GM18867 (cell line): ENCODE data around the gene GINS1.

Experiments
- ATAC-seq: cut with Tn5 transposase; IDR thresholded peaks from one replicate; pipeline ENCODE4 v1.9.1; 2021; ENCODE audit warnings: mild to moderate bottlenecking, moderate library complexity; ENCODE audit not compliant: unreplicated experiment

GINS1 gene

GRCh38 chr20:25476106-25477013 is 68.9 kb downstream of the GINS1 start:
- no peak for ATAC-seq

DNA sequence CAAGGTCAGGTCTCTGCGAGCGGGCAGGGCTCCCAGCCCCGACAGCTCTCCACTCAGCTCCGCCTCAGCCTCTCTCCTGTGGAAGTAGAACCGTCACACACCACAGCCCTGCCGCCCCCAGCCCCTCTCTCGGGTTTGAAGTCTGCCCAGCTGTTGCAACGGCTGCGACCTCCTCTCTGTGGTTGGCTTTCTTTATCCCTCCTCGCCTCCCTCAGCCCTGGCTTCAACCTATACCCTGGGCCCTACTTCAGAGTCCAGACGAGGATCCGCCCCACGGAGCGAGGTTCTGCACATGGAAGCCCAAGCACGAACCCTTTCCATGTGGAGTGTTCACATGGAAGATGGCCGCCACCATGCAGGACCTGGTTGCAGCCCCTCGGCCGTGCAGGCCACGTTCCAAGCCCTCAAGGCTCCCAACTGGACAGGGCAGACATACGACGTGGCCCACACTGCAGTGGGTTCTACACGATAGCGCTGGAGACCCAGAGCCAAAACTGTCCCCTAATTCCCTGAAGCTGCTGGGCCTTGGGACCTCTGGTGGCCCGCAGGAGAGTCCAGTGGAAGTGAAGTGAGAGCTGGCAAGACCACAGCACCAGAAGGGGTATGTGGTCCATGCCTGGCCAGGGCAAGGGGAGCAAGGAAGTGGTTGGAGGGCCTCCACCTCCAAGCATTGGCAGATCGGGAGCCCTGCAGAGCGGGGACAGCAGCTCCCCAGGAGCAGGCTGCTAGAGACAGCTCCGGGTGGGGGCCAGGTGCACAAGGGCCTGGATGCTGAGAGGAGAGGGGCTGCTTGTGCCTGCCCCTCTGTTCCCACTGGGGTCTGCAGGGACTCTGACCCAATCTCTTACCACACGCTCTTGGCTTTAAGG is 69.8 kb downstream of the GINS1 start:
- ATAC-seq = no peak

GRCh38 chr20:25478889-25479568 is 71.6 kb downstream of the GINS1 start:
- no peak for ATAC-seq

- ATAC-seq = no peak
Measured at GRCh38 chr20:25479638-25480037, 72.2 kb downstream of the GINS1 start.

DNA sequence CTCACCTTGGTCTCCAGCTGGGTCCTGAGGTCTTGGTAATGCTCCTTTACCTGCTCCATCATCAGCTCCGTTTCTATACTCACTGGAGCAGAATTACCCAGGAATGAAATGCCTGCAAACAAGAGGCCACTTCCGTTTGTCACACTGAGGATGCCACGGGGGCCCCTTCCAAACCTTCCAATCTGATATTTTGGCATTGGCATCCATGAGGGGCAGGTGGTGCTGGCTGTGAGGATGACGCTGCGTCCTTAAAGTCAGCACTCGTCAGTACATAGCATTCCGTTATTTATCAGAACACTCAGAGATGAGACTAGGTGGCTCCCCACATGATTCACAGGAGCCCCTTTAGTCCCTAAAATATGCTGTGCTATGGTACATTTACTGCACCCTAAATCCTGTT is 72.7 kb downstream of the GINS1 start:
- no peak for ATAC-seq

DNA sequence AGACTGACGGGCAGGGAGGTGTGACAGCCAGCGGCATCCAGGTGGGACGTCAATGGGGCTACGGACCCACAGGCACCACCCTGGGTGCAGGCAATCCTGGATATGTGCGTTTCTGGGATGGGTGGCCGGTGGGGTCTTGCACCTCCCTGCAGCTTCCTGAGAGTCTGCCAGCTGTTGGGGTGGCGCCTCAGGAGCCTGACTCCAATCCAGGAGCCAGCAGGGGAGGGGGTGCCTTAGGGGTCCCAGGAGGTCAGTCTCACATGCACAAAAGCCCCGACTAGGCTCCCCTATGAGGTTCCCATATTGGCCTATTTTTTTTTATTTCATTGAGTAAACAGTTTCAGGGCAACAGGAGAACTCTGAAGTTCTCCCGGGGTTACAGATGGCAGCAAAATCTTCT is 73.3 kb downstream of the GINS1 start:
- ATAC-seq = no peak

- ATAC-seq = no peak
Measured at GRCh38 chr20:25481235-25481917, 73.9 kb downstream of the GINS1 start.

- no peak for ATAC-seq
Measured at GRCh38 chr20:25481918-25482253, 74.4 kb downstream of the GINS1 start.

DNA sequence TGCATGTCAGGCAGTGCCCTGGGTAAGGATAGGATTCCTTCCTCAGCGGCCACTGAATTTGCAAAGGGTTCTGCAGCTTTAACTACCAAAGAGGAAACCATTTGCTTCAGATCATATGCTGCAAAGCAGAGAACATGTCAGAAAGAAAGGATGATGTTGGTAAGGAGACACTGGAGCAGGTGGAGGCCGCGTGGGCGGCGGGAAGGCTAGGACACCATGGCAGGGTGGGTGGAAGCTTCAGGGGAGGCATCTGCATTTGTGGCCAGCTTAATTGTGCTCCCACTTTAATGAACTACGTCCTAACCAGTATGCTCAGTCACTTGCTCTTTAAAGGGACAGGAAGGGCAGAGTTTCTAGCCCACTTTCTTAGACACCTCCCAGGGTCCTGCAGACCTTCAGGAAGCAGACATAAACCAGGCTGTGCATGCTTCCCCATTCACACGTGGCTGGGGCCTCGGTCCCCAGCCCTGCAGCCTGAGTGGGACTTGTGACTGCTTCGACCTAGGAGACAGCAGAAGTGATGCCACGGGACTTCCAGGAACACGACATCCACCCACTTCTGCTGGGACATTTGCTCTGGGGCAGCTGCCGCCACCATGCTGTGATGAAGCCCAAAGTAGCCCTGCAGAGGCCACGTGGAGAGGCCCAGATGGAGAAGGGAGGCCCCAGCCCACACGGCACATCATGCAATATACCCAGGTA is 76.1 kb downstream of the GINS1 start:
- ATAC-seq = no peak

DNA sequence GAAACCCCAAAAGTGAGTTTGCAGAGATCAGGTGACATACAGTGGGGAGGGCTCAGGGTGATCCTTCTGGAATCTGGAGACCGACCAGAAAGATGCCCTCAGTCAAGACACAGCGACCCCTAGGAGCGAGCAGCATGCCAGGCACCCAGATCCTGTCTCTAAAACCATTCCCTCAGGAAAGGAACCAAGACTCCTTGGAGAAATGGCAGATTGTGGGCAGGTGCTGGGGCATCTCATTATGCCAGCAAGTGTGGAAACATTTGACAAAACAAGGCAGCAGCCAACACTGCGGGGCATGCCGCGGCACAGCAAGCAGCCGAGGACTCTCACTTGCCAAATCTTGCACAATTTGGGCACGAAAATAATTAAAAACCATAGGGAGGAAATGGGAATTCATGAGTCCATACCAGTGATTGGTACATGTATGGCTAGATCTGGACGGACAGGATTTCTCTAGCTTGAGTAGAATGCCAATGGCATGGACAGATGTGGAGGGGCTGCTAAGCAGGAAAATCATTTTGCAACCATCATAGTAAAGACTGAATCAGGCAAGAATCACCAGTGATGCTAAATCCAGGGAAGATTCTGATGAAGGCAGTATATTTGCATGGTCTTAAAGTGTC is 76.9 kb downstream of the GINS1 start:
- no peak for ATAC-seq

GRCh38 chr20:25484911-25485511 is 77.5 kb downstream of the GINS1 start:
- no peak for ATAC-seq

DNA sequence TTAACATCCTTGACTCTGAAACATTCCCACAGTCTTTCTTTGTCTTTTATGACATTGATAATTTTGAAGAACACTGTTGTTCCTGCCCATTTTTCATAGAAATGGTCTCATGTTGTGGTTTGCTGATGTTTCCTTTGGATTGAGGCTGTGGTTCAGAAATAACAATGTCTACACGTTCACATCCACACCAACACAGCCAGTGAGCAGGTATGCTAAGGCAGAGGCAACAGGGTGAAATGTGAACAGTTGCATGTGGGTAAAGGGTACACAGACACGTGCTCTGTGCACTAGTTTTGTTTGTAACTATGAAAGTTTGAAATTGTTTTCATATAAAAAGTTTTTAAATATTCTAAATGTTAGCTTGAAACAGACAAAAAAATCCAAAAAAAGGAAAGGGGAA is 78.4 kb downstream of the GINS1 start:
- no peak for ATAC-seq

DNA sequence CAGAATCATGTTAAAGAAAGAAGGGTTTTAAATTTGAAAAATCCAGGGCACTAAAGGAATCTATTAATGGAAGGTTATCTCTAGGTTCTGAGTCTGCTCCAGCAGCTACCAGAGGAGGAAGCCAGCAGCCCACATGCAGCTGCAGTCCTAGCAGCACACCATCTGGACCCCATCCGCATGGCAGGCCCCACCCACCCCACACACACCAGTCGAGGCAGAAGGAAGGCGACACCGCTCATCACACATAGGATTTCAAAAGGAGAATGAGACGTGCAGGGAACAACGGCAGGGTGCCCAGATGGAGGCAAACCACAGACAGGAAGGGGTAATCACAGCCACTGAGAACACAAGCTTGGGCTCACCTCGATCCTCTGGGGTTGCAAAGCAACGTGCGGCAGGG is 78.9 kb downstream of the GINS1 start:
- no peak for ATAC-seq

- no peak for ATAC-seq
Measured at GRCh38 chr20:25487306-25487705, 79.8 kb downstream of the GINS1 start.

GRCh38 chr20:25487975-25488374 is 80.5 kb downstream of the GINS1 start:
- ATAC-seq = no peak

- no peak for ATAC-seq
Measured at GRCh38 chr20:25489221-25489871, 81.9 kb downstream of the GINS1 start.

DNA sequence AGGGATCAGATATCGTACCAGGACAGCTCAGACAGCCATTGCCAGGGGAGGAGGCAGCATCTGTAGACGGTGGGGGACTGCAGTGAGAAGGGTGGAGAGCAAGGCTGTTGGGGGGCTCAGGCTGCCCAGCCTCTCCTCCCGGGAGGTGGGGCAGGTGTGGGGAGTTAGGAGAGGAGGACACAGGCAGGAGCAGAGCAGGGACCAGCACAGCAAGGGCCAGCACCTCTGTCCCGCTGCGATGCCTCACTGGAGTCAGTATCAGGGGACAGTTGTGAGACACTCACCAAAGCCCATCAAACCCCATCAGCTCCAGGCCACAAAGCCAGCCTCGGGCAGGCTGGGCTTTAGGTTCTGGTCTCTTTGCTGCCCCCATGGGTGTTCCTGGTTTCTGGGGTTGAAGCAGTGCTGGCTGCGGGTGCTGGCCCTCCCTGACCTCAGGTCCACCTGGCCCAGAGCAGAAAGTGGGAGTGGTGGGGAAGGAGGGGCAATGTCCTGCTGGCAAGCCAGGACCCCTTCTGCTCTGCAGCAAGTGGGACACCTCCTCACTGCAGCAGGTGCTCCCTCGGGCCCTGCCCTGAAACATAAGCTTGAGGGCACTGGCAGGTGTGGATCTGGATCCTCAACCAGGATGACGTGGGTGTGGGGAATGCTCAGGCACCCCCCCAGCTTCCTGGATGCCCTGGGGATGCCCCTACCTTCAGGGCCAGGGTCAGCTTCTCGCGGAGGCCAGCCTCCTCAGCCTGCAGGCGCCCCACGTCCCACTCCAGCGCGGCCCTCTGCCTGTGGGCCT is 83.4 kb downstream of the GINS1 start:
- ATAC-seq = no peak

DNA sequence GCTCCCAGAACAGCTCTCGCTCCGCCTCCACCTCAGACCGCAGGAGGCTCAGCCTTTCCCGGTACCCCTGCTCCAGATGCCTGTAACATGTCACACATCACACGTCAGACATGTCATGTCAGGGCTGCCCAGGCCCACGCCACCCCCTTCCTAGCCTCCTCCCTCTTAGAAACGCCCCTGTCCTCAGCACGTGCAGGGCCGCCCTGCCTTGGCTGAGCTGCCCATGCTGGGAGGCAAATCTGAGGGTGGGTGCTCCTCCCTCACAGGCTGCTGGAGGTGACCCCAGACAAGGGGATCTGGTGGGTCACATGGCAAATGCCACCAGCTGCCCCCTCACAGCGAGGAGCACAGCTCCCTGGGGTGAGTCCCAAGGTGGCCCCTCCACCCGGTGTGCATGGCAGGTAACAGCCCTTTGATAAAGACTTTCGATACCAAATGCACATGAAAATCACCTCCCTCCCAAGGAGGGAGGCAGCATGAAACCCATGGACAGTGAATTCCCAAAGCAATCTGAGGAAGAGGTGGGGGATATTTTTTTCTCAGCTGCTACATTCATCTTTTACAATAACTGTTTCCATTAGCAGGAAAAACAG is 84.1 kb downstream of the GINS1 start:
- ATAC-seq = no peak
